ENCODE data around the gene CPNE6. TPM values are rescaled to one million over a fixed set of nuclear protein-coding genes. Genes with fewer than 3 reads are reported as not detected.

CPNE6 gene
- total RNA-seq, 4 donors from 2014 or later = not detected

DNA sequence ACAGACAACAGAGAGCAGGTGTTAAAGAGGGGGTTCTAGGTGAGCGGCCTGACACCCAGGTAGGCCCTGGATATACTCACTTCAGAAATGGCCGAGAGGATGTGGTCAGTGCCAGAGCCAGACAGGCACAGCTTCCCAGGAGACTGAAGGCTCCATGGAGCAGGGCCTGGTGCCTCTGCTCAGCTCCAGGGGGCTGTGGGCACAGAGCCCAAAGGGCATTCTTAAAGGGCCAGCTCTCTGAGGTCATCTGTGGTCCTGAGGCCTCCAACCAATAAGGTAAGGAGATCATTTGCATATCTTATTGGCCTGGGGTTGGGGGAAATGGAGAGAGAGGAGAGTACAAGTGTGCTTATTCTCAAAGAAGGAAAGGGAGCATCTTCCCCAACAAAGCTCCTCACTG, 13.1 kb downstream of the CPNE6 start:
- no peak overlapping the region for H3K4me3 ChIP-seq
- in situ Hi-C loops (cut with MboI; ENCODE audit: low sequenced_read_pairs in 4 of 4) = no loop called here
- H3K27ac ChIP-seq = no peak overlapping the region
- H3K36me3 ChIP-seq = no peaks in the 10 kb centered on the region
- TF ChIP-seq CTCF (IDR thresholded peaks at IDR 0.05 in 4 of 5, conservative IDR thresholded peaks at IDR 0.05 in 1 of 5) (no peak), POLR2A (IDR thresholded peaks at IDR 0.05) (no peak)
- DNase-seq = no peak
- ATAC-seq = no peak
- no peaks in the 10 kb centered on the region for H3K27me3 ChIP-seq
- peaks cover 0 to 10% of the 10 kb centered on the region in 2 donors for H3K4me1 ChIP-seq
- H3K9me3 ChIP-seq = no peaks in the 10 kb centered on the region
- intact Hi-C loops (cut with DNase I; ENCODE audit: low total_unique reads) = no loop called here

- intact Hi-C loops (cut with DNase I; ENCODE audit: low total_unique reads) = no loop called here
- no peak for ATAC-seq
- no peaks in the 10 kb centered on the region for H3K27me3 ChIP-seq
Measured at GRCh38 chr14:24085215-24085614, 13.9 kb downstream of the CPNE6 start.

GRCh38 chr14:24086193-24086955, 15.0 kb downstream of the CPNE6 start:
- no peaks in the 10 kb centered on the region for H3K36me3 ChIP-seq
- H3K4me1 ChIP-seq = peaks cover 0 to 4% of the 10 kb centered on the region in 2 donors
- intact Hi-C loops (cut with DNase I; ENCODE audit: low total_unique reads) = no loop called here
- no peak for TF ChIP-seq POLR2A (IDR thresholded peaks at IDR 0.05)
- no peaks in the 10 kb centered on the region for H3K9me3 ChIP-seq
- no peaks in the 10 kb centered on the region for H3K27me3 ChIP-seq
- H3K27ac ChIP-seq = no peak overlapping the region
- DNase-seq (no peak), ATAC-seq (no peak)
- no peak overlapping the region for H3K4me3 ChIP-seq
- in situ Hi-C loops (cut with MboI; ENCODE audit: low sequenced_read_pairs in 4 of 4) = no loop called here

More at GRCh38 chr14:24085215-24085614, 13.9 kb downstream of the CPNE6 start:
- peaks cover 0 to 10% of the 10 kb centered on the region in 2 donors for H3K4me1 ChIP-seq
- no peaks in the 10 kb centered on the region for H3K36me3 ChIP-seq
- no peak overlapping the region for H3K27ac ChIP-seq
- TF ChIP-seq CTCF (IDR thresholded peaks at IDR 0.05 in 4 of 5, conservative IDR thresholded peaks at IDR 0.05 in 1 of 5) = no peak
- TF ChIP-seq POLR2A (IDR thresholded peaks at IDR 0.05) = no peak
- no peaks in the 10 kb centered on the region for H3K9me3 ChIP-seq
- H3K4me3 ChIP-seq = no peak overlapping the region
- DNase-seq = no peak
- in situ Hi-C loops (cut with MboI; ENCODE audit: low sequenced_read_pairs in 4 of 4) = no loop called here

- Histone ChIP-seq H3K27ac (no peak overlapping the region), H3K27me3 (no peaks in the 10 kb centered on the region), H3K9me3 (no peaks in the 10 kb centered on the region), H3K4me1 (no peaks in the 10 kb centered on the region), H3K36me3 (no peaks in the 10 kb centered on the region), H3K4me3 (no peak overlapping the region)
- DNase-seq (no peak), ATAC-seq (no peak)
- intact Hi-C loops (cut with DNase I; ENCODE audit: low total_unique reads) (no loop called here), in situ Hi-C loops (cut with MboI; ENCODE audit: low sequenced_read_pairs in 4 of 4) (no loop called here)
- TF ChIP-seq POLR2A (IDR thresholded peaks at IDR 0.05) (no peak), CTCF (IDR thresholded peaks at IDR 0.05 in 4 of 5, conservative IDR thresholded peaks at IDR 0.05 in 1 of 5) (no peak)
Measured at GRCh38 chr14:24087004-24087403, 15.6 kb downstream of the CPNE6 start.

GRCh38 chr14:24088095-24088494, 16.7 kb downstream of the CPNE6 start:
- H3K4me1 ChIP-seq = no peaks in the 10 kb centered on the region
- no peaks in the 10 kb centered on the region for H3K36me3 ChIP-seq
- no peaks in the 10 kb centered on the region for H3K9me3 ChIP-seq
- intact Hi-C loops (cut with DNase I; ENCODE audit: low total_unique reads) = no loop called here
- ATAC-seq (no peak), DNase-seq (no peak)
- in situ Hi-C loops (cut with MboI; ENCODE audit: low sequenced_read_pairs in 4 of 4) = no loop called here
- H3K4me3 ChIP-seq = no peak overlapping the region
- H3K27me3 ChIP-seq = no peaks in the 10 kb centered on the region
- no peak overlapping the region for H3K27ac ChIP-seq
- no peak for TF ChIP-seq CTCF (IDR thresholded peaks at IDR 0.05 in 4 of 5, conservative IDR thresholded peaks at IDR 0.05 in 1 of 5)
- TF ChIP-seq POLR2A (IDR thresholded peaks at IDR 0.05) = no peak
